GM19468 (cell line): ENCODE measurements around the gene NOL4L.
"Not testable (repeated sequence)": the region's sequence is repeated elsewhere in the genome, so short reads cannot be mapped to it uniquely, and the experiment has no call there.

Experiments used
- ATAC-seq: cut with Tn5 transposase; IDR thresholded peaks from one replicate; pipeline ENCODE4 v1.9.1; 2021; ENCODE audit warnings: mild to moderate bottlenecking, moderate library complexity, moderate number of reproducible peaks; ENCODE audit not compliant: unreplicated experiment; ENCODE audit errors: extremely low read depth

NOL4L gene

DNA sequence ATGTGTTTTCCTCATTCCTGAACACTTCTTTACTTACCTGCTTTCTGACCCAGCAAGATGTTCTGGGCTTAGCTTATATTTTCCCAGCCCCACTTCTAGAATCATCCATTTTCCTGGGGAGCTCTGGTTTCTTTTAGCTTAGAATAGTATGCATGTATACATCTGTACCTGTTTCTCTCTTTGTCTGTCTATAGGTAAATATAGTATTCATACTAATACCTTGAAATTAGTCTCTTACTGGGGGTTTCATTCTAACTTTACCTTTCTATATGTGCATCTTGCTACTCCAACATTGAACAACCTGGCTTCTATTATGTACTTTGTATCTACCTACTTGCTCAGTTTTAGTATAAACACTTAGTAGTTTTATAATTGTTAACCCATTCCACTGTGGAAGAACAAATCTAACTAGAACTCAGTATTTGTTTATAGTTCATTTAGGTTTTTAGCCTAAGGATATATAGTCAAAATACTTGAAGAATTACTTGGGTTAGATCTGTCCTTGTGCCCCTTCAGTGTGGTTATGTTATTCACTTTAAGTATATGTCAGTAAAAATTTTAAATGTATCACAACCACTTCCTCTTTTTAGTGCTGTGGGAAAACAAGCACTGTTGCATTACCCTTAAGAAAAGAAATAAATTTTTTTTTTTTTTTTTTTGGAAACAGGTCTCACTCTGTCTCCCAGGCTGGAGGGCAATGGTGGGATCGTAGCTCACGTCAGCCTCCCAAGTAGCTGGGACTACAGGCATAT is 173.0 kb downstream of the NOL4L start:
- no peak for ATAC-seq

DNA sequence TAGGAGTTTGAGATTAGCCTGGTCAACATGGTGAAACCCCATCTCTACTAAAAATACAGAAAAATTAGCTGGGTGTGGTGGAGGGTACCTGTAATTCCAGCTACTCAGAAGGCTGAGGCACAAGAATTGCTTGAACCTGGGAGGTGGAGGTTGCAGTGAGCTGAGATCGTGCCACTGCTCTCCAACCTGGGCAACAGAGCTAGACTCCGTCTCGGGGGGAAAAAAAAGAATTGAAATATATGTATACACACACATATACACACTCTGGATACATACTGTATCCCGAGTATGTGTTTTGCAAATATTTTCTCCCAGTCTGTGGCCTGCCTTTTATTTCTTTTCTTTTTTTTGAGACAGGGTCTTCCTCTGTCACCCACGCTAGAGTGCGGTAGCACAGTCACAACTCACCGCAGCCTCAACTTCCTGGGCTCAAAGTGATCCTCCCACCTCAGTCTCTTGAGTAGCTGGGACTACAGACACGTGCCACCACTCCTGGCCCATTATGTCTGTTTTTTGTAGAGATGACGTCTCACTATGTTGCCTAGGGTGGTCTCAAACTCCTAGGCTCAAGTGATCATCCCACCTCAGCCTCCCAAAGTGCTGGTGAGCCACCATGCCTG is 177.9 kb downstream of the NOL4L start:
- not testable (repeated sequence) for ATAC-seq

DNA sequence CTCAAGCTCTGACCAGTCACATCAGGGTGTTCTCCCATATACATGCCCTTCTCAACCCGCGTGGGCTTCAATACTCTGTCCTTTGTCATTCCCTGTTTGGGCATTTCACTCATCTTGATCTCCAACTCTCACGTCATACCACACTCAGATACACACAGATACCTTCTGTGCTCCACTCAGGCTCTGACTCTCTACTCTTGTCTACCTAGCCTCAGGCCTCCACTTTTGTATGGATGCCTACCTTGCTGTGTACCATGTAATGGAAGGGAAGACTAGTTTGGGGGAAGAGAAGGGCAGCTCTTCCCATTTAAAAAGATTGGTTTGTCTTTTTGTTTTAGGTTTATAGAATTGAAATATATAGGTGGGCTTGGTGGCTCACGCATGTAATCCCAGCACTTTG is 178.4 kb downstream of the NOL4L start:
- ATAC-seq = no peak

DNA sequence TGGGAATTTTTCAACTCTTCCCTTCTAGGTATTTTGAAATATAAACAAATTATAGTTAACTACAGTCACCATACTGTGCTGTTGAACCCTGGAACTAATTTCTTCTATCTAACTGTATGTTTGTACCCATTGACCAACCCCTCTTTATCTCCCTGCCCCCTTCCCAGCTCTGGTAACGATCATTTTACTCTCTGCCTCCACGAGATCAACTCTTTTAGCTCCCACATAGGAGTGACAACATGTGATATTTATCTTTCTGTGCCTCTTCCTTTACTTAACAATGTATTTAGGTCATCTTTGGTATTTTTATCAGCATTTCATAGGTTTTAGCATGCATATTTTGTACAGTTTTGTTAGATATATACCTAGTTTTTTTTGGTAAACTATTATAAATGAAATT is 181.1 kb downstream of the NOL4L start:
- no peak for ATAC-seq

DNA sequence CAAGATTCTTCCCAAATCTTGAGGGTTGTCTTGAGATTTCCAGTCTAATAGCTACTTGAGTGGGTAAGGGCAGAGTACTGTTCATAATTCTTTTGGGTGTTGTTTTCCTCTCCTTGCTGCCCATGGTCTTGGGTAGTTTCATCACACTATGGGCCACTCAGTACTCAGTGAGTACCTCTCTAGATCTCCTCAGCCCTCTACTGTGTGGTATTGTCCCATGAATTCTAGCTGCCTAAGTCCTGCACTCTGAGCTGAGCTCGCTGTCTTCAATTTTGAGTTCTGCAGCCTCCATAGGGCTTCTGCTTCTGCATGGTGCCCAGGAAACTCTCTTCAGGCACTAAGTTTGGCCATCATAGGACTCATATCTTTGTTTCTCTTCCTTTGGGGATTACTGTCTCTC is 184.7 kb downstream of the NOL4L start:
- no peak for ATAC-seq

DNA sequence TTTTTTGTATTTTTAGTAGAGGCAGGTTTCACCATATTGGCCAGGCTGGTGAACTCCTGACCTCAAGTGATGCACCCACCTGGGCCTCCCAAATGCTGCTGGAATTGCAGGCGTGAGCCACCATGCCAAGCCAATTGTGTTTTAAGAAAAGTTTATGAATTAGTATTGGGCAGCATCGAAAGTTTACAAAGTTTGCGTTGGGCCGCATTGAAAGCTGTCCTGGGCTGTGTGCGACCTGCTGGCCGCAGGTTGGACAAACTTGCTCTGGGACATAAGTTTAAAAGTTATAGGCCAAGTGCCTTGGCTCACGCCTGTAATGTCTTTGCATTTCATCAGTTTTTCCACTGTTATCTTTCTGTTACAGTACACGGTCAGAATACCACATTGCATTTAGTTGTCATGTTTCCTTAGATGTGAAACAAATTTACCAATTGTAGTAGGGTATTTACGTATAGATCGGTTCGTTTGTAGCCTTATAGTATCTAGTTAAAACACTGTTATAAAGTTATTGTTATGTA is 187.5 kb downstream of the NOL4L start:
- no peak for ATAC-seq

DNA sequence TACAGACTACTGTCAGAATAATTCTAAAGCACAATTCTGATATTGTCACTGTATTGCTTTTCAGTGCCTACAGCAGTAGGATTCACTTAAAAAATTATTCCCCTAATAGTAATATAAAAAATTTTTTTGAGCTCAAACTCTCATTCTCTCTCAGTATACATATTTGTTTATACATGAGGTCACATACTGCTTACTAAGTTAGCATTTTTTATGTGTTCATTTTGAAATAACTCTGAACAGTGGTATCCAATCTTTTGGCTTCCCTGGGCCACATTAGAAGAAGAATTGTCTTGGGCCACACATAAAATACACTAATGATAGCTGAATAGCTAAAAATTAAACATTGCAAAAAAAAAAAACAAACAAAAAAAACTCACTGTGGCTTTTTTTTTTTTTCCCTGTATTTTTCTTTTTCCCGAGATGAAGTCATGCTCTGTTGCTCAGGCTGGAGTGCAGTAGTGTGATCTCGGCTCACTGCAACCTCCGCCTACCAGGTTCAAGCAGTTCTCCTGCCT is 188.4 kb downstream of the NOL4L start:
- ATAC-seq = no peak

DNA sequence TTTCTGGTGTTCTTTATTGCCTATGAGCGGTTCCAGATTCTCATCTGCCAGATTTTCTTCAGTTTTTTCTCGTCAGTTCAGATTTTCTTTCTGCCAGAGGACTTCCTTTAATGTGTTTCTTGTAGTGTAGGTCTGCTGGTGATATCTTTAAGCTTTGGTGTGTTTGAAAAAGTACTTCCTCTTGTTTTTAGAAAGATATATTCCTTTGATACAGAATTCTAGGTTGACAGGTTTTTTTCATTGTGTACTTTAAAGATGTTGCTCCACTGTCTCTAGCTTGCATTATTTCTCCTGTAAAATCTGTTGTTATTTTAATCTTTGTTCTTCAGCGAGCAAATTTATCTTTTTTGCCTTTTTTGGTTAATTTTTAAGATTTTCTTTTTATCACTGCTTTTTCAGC is 190.1 kb downstream of the NOL4L start:
- no peak for ATAC-seq
